ENCODE data around the gene SHROOM3.

Gene SHROOM3

GRCh38 chr4:76823495-76823894 is 388.5 kb downstream of the SHROOM3 start:
- Mint-ChIP-seq H3K36me3 (no peaks in the 10 kb centered on the region), H3K4me1 (no peaks in the 10 kb centered on the region), H3K9me3 (peaks cover 6% of the 10 kb centered on the region), H3K4me3 (no peak overlapping the region), H3K27ac (no peak overlapping the region), H3K27me3 (peaks cover 46% of the 10 kb centered on the region)
- ATAC-seq = no peak

GRCh38 chr4:76830612-76830963 is 395.6 kb downstream of the SHROOM3 start:
- Mint-ChIP-seq H3K4me1 (no peaks in the 10 kb centered on the region), H3K9me3 (no peaks in the 10 kb centered on the region), H3K27me3 (peaks cover 14% of the 10 kb centered on the region), H3K4me3 (no peak overlapping the region), H3K36me3 (no peaks in the 10 kb centered on the region), H3K27ac (no peak overlapping the region)
- ATAC-seq = no peak

GRCh38 chr4:76830964-76831703 is 396.1 kb downstream of the SHROOM3 start:
- H3K27me3 Mint-ChIP-seq = peaks cover 14% of the 10 kb centered on the region
- H3K36me3 Mint-ChIP-seq = no peaks in the 10 kb centered on the region
- H3K4me1 Mint-ChIP-seq = no peaks in the 10 kb centered on the region
- no peaks in the 10 kb centered on the region for H3K9me3 Mint-ChIP-seq
- no peak overlapping the region for H3K4me3 Mint-ChIP-seq
- no peak overlapping the region for H3K27ac Mint-ChIP-seq
- no peak for ATAC-seq

GRCh38 chr4:76831711-76832373 is 396.8 kb downstream of the SHROOM3 start:
- H3K4me1 Mint-ChIP-seq = no peaks in the 10 kb centered on the region
- no peak overlapping the region for H3K4me3 Mint-ChIP-seq
- peaks cover 14% of the 10 kb centered on the region for H3K27me3 Mint-ChIP-seq
- peak; percentile 46 for ATAC-seq
- no peaks in the 10 kb centered on the region for H3K36me3 Mint-ChIP-seq
- no peaks in the 10 kb centered on the region for H3K9me3 Mint-ChIP-seq
- no peak overlapping the region for H3K27ac Mint-ChIP-seq

All from stimulated activated memory B cell treated with anti-CD40 and anti-IgM and Interleukin-4, amounts not matched to agents 10 μg/mL and 1 μg/mL and 100 μg/mL, for 72 hours (primary cell).